CD4-positive, alpha-beta T cell treated with Interleukin-6 at 100 ng/mL for 8 hours (primary cell): ENCODE data around the gene NUAK2.

Source experiments
- DNase-seq: peaks from one replicate; pipeline ENCODE4 v3.0.0-alpha.2; 2020; ENCODE audit warnings: mixed read lengths, low spot score

NUAK2 gene

DNA sequence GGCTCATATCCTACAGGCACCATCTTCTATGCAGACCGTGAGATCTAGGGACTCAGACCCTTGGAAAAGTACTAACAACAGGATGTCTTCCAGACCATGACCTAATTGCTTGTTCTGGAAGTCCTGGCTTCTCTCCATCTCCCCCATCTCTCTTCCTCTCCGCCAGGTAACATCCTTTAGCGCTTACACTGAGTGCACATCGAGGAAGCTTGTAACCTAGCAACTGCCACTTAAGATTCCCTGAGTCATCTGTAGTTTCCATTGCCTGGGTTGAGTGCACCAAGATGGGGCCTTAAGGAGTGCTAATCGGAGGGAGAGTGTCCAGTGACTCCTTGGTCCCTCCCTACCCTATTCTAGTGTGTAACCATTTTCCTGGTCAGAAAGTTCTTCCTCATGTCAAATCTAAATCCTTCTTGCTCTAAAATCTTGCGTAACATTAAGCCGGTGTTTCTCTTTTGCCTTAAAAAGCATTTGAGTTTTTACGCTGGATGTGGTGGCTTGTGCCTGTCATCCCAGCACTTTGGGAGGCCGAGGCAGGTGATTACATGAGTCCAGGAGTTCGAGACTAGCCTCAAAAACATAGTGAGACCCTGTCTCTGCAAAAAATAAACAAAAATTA, 25.5 kb upstream of the NUAK2 start:
- DNase-seq: no peak

DNA sequence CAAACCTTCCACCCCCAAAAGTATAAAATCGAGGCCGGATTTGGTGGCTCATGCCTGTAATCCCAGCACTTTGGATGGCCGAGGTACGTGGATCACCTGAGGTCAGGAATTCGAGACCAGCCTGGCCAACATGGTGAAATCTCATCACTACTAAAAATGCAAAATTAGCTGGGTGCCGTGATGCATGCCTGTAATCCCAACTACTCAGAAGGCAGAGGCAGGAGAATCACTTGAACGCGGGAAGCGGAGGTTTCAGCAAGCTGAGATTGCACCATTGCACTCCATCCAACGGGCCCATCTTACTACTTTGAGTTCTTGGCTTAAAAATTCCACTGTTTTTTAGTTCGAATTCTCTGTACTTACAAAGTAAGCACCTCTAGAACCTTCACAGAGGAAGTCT, 24.2 kb upstream of the NUAK2 start:
- no peak for DNase-seq

DNA sequence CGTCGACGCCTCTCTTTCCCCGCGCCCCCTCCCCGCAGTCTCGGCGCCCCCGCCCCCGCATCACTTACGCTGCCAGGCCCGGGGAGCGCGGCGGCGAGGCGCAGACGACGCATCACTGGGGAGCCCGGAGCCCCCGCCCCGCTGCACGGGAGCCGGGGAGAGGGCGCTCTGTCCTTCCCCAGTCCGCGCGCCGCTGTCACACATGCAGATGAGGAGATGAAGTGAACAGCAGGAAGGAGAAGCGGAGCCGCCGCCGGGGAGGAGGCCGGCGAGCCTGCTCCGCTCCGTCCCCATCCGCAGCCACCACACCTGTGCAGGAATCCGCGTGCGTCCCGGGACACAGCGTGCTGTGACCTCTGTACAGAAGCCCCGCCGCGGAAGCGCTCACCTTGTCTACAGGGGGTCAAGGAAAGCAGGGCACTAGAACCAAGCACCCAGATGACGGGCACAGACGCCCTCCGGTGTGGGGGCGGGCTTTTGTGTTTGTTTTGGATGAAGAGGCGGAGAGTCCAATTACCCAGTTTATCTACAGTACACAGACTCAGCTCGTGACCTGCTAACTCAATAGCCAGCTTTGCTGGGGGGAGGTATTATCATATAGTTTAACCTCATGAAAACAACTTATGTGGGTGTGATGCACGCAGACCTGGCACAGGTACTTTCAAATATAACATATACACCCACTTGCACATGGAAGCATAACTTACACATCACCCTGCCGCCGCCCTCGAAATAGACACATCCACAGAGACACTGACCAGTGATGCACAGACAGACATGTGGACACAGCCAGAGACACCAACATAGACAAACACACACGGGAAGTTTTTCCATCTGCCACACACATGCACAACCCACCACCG, 22.8 kb upstream of the NUAK2 start:
- peak; percentile 24 for DNase-seq

DNA sequence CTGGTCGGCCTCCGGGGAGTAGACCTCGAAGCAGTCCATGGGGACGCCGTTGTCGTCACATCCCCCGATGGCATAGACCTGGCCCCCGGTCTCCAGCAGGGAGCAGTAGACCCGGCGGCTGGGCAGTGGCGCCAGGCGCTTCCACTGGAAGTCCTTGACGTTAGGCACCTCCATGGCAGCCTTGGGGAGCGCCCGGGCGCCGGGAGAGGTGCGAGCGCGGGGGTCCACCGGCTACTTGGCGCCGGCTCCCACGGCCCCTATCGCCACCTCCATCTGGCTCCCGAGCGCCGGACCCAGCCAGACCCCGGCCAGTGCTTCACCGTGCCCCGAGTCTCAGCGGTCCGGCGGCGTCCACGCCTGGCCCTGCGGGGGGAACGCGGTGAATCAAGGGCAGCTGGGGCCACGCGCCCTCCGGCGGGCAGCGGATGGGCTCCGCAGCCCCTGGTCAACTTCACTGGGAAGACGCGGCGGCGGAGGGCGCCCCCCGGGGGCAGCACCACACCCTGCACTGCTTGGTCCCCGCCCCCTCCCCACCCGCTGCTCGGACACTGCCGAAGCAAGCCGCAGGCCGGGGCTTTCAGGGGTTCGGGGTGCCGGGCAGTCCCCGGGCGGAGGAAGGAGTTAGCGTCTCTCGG, 22.0 kb upstream of the NUAK2 start:
- no peak for DNase-seq

DNA sequence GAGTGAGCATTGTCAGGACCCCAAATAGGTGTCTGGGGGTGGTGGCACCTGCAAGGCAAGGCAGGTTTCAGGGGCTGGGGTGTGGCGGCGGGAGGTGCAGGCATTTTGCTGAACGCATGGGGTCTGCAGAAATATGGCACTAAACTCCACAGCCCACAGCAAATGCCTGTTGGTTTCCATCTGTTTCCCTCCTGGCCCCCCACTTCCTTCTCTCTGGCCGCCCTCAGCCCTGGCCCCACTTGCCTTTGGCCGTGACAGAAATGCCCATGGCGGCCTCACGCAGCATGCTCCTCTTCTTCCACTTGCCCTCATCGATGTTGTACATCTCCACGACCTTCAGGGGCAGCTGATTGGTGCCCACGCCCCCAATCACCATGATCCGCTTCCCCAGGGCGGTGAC, 21.4 kb upstream of the NUAK2 start:
- DNase-seq: no peak

DNA sequence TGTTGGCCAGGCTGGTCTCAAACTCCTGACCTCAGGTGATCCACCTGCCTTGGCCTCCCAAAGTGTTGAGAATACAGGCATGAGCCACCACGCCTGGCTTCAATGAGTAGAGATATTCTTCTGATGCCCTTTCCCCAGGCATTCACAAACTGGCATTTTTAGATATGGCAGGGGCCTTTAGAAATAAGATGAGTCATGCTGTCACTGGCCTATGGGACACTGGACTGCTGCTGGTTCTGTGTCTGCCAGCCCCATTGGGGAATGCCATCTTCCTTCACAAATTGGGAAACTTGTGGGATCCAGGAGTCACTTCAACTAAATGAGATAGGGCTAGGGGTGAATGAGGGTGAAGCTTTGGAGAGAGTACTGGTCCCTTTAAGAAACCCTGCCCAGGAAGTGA, 19.1 kb upstream of the NUAK2 start:
- DNase-seq: no peak

DNA sequence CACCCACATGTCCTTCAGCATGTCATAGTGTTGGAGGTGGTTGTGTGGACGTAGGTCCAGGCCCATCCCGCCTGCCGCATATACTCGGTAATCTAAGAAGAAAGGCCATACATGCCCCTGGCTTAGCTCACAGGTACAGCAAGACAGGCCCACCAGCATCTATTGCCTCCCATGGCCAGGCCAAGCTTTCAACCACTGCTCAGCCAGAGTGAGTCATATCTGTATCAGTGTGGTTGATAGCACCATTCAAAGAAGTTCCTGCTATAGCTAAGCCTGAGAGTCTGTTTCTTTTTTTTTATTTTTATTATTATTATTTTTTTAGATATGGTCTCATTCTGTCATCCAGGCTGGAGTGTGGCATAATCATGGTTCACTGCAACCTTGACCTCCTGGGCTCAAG, 18.2 kb upstream of the NUAK2 start:
- no peak for DNase-seq

DNA sequence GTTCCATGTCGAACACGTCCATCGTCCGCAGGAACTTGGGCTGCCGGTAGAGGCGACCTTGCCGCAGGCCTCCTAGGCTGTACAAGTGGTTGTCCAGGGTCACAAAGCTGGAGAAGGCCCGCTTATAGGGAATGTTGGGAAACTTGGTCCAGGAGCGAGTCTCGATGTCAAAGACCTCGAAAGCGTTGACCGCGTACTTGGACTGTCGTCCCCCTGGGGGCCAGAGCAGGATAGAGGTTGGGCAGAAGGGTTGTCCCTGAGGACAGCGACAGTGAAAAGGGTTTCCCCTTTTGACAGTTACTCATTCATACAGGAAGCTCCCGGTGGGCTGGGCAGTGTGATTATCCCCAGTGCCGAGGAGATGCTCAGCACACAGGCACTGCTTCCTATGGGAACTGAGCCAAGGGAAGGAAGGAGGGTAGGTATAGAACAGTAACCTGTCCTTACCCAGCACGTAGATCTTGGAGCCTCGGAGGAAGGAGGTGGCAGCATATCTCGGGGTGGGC, 17.7 kb upstream of the NUAK2 start:
- no peak for DNase-seq

DNA sequence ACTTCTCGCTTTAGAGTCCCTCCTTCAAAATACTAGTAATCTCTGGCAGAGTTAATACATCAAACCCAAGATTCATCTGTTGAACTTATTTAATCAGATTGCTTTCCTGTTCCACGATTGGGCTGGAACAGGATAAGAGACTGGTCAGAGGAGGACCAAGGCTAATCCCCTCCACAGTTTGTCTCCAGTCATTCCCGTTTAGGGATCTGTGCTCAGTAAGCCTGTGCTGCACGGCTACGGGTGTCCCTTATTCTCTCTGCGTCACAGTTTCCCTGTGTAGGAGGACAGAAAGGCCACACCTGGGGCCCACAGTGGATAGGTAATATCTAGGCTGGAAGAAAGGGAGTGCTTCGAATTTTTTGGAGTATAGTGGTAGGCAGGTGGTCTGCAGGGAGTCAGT, 16.5 kb upstream of the NUAK2 start:
- no peak for DNase-seq

DNA sequence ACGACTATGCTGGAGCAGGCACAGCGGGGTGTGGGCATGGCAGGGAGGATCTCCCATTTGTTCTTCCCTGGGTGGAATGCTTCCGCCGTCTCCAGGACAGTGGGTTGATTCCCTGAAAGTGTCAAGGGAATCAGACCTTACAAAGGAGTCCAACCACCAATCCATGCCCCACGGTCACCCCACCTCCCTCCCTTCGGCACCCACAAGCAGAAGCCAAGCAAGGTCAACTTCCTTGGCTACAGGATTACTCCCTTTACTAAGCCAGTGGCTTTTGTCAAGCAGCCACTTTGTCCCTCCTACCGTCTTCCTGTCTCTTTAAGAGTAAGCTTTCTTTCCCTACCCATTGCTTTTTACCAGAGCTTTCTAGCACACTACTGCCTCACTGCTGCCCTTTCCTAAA, 15.9 kb upstream of the NUAK2 start:
- no peak for DNase-seq

DNA sequence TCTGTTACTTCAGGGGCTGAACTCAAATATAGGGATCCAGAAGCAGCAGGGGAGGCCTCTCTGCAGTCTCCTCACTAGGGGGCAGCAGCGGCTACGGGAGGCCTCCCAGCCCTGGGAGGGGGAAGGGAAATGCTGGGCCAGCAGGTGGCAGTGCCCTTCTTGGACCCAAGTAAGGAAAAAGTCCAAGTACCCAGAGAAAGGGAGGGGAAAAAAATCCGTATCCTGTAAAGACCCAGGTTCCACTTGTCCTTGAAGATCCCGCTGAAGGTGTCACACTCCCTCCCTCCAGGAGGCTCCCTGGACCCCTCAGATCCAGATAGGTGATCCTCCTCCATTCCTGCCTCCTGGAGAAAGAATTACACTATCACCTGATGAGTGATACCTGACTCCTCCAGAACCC, 14.1 kb upstream of the NUAK2 start:
- peak; percentile 80 for DNase-seq

DNA sequence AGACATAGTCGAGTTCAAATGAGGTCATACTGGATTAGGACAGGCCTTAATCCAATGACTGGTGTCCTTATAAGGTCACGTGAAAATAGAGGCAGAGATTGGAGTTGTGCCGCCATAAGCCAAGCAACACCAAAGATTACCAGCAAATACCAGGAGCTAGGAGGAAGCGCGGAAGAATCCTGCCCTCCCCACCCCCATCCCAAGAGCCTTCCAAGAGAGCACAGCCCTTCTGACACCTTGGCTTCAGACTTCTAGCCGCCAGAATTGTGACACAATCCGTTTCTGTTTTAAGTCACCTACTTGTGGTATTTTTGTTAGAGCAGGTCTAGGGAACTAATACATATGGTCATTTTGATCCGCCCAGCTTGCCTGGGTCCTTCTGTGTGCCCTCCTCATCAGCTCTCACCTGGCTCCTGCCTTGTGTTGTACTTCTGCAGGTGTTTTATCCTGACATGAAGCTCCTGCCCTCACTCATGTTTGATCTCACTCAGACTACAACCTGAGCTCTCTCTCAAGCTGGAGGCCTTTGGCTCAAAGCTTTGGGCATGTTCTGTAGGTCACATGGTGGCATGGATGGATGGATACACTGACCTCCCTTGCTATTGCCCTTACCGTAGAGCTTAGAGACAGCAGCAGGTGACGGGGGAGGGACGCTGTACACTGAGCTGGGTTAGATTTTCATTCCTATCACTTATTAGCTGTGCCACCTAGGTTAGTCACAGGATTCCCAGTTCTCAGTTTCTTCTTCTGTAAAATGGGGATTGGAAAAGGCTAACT, 10.7 kb upstream of the NUAK2 start:
- DNase-seq: no peak

DNA sequence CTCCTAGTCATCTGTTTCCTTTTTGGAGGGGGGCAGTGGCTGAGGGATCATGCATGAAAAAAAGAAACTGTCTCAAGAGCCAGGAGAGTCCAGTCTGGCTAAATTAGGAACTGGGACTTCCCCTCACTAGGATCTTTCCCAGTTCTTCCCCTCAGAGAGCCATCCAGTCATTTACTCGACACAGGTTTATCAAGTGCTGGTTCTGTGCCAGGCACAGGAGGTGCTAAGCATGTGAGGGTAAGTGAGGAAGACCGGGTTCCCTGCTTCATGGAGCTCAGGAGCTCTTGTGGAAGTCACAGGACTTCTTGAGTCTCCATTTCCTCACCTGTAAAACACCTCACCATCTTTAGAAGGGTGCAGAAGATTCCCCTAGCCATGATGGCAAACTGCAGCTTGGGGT, 8.6 kb upstream of the NUAK2 start:
- no peak for DNase-seq

DNA sequence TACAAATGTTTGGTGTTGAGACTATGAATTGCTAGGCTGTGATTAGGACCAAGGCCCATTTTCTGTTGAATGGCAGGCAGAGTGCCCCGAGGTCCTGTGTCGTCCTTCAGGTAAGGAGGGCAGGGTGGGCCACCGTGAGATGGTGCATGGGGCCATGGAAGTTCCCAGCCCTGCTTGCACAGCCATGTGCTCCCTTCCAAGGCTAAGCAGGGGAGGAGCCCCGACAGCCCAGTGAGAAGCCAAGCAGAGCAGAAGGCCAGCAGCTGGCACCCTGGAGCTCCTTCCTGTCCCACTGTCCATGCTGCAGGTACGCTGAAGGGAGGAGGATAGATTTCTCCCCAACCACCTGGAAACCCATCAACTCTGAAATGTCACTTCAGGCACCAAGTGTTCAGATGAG, 8.2 kb upstream of the NUAK2 start:
- DNase-seq: no peak

DNA sequence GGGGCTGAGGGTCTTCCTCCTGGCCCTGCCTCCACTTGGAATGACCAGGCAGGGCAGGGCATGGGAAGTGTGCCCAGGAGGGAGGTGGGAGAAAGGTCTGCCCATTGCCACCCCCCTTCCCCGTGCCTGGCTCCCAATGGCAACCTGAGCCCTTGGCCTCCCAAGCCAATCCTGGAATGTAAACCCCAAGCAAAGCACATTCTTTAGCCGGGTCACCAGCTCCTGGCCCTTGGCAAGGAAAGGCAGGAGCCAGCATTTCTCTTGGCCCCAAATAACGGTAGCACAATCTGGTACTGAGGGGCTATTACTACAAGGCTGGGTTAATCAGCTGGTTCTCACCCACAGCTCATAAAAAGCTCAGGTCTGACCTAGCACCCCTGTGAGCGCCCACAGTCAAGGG, 6.9 kb upstream of the NUAK2 start:
- DNase-seq: no peak

DNA sequence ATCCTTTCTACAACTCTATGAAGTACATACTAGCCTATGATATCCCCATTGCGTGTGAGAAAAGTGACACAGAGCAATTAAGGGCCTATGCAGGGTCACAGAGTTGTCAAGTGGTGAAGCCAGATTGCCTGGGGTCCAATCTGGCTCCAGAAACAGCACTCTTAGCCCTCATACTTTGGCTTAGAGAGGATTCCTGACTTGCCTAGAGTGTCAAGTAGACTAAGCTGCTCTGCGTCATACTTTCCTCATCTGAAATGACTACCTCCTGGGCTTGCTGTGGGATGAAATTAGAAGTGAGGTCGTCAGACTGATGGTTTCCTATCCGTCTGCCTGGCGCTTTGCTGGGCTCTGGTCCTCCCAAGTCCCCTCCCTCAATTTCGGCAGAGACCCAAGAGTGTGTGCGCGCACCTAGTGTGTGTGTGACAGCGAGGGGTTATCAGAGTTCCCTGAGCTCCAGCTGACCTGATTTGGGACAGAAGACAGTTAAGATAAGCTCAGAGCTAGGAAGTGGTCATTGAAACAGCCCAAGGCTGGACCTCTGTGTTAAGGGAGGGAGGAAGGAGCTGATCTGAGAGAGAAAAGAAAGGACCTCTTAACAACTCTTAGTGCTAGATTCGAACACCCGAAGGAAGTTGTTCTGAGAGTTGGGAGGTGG, 5.4 kb upstream of the NUAK2 start:
- DNase-seq: no peak

DNA sequence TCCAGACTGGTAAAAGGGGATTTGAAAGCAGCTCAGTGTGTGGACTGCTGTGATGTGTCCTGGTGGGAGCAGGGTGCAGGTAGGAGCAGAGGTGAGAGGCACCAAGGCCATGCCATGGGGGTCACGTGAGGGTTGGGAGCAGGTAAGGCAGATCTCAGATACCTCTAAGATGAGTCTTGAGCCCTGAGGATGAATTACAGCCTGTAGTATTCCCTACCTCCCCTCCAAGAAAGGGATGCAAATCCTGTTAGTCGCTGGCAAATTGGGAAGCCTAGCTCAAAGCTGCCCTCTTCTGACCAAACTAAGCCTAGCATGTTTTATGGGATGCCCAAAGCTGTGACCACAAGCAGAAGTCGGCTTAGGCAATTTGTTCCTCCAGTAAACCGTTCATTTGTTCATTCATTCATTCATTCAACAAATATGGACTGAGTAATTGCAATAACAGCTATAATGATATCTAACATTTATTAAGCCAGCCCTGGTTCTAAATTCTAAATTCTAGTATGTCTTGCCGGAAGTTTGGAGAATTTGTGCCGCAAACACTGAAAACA, 3.9 kb upstream of the NUAK2 start:
- DNase-seq: peak; percentile 64

DNA sequence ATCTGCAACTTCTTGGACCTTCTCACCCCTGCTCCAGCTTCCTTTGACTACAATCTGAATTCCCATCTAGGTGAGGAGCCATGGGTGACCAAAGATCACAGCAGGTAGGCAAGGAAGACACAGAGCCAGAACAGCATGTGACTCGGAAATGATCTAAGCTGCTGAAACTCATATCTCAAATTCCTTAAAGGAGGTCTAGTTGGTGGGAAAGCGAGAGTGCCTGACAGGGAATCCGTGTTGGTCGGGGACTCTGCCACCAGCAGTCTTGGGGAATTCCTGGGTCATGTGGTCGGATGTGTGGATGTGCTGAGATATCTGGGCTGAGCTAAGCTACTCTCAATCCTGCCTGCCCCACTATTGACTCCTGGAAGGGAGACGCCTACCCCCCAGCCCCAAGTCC, 3.2 kb upstream of the NUAK2 start:
- no peak for DNase-seq

DNA sequence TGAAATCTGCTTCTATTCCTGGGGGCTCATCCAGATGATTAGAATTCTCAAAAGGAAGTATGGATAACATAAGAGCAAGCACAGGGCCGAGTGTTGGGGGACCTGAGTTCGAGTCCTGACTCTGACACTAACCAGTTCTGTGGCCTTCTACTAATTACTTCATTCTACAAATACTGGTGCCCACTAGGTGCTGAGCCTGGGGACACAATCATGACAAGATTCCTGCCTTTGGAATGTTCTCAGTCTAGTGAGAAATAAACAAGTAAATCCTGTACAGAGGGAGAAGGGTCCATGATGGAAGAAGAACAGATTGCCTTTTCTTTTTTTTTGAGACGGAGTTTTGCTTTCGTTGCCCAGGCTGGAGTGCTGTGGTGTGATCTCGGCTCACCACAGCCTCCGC, 2.2 kb upstream of the NUAK2 start:
- DNase-seq: no peak

DNA sequence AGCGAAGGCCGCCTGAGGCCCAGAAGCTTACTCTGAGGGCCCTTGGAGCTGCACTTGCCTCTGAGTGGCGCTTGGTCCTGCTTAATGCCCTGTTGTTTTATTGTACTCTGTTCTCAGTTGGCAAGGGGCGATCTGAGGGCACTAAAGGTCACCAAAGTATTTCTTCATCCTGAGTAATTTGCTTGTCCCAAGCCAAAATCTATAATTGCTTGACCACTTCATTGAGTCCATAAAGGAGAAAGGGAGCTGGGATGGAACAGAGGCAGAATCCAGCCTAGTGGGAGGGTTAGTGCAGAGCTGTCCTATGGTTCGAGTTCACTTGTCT, 376 bp upstream of the NUAK2 start:
- no peak for DNase-seq

DNA sequence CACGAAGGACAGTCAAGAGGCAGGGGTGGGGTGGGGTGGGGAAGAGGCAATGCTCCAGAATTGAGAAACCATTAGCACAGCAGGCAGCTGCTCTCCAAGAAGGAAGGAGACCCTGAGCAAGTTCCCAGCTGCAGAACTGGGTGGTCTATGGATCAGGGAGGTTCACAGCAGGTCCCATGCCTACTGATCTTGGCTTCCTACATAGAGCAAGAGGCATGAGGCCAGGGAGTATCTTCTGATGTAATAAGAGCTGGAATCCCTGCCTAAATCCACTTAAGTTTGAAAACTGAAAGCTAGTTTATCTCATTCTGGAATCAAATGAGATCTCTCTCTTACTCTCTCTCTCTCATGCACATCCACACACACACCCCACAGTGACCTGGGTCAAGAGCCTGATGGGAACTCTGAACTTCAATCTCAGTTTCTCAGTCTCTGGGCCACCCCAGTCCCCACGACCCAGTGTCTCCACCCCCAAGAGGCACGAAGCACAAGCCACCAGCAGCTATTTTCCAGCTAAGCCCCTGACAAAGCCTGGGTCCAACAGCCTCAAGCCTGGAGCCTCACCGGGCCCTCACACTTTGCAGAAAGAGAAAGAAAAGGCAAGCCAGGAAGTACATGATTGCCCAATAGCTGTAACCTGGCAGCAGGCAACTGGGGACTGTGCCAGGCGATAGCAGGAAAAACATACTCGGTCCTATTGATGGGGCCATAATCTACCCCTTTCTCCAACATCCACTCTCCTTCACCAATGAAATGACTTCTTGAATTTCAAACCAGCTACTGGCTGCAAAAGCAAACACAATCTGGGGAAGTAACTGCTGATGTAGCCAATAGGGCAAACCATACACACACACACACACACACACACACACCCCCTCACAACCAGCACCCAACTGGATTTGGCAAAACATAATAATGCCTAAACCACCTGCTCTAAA, 2.2 kb downstream of the NUAK2 start:
- DNase-seq: peak; percentile 39
